CD4-positive, alpha-beta T cell (primary cell): ENCODE results near the gene RSPO3. TPM values are rescaled to one million over a fixed set of nuclear protein-coding genes. Genes with fewer than 3 reads are reported as not detected.

ENCODE experiments used
- ATAC-seq: fragments of 200-7000 bp; cut with Tn5 transposase; one replicate; pipeline ENCODE4 v1.10.0; 2022; ENCODE audit warnings: mild to moderate bottlenecking; ENCODE audit not compliant: poor library complexity
- CTCF ChIA-PET: fragments of 350-600 bp; sonication (Branson Sonifier 250); formaldehyde crosslinking; loops from one replicate; lab custom pipeline; 2021; ENCODE audit warnings: antibody characterized with exemption, inconsistent platforms; lab: Charles Lee
- POLR2A ChIA-PET: fragments of 350-600 bp; sonication (Branson Sonifier 250); formaldehyde crosslinking; loops from one replicate; lab custom pipeline; 2021; ENCODE audit warnings: antibody characterized with exemption, inconsistent platforms; lab: Charles Lee
- DNase-seq, 14 experiments: peaks; one replicate each; pipeline ENCODE4 v3.0.0-alpha.2; 2013 to 2020; ENCODE audit warnings: mixed read lengths in 2 of 14
- H3K27ac ChIP-seq, 2 donors: one replicate each; pipeline versions ENCODE4 v1.5.1 to v1.7.0; 2013; ENCODE audit warnings: low read length in 2 of 2, low read depth in 1 of 2, mild to moderate bottlenecking in 1 of 2
- H3K27me3 ChIP-seq, 2 experiments: 1 replicate in 1 of 2; 2 replicates in 1 of 2; pipeline versions ENCODE4 v1.6.1 to v1.7.0; 2013; ENCODE audit warnings: low read length in 2 of 2, control low read depth in 1 of 2, mild to moderate bottlenecking in 1 of 2, moderate library complexity in 1 of 2; ENCODE audit not compliant: insufficient read depth in 2 of 2, control insufficient read depth in 1 of 2
- H3K36me3 ChIP-seq: one replicate; pipeline ENCODE4 v1.6.1; 2013; ENCODE audit warnings: low read length, control low read depth; ENCODE audit not compliant: insufficient read depth
- H3K4me1 ChIP-seq: one replicate; pipeline ENCODE4 v1.6.1; 2013; ENCODE audit warnings: low read length, control low read depth; ENCODE audit not compliant: insufficient read depth
- H3K4me3 ChIP-seq: one replicate; pipeline ENCODE4 v1.5.1; 2013; ENCODE audit warnings: mild to moderate bottlenecking, low read length, moderate library complexity
- H3K9me3 ChIP-seq, 2 experiments: 1 replicate in 1 of 2; 2 replicates in 1 of 2; pipeline versions ENCODE4 v1.6.1 to v1.7.0; 2013; ENCODE audit warnings: low read length in 2 of 2, mild to moderate bottlenecking in 2 of 2, control low read depth in 1 of 2, moderate library complexity in 1 of 2; ENCODE audit not compliant: control insufficient read depth in 1 of 2, insufficient read depth in 1 of 2
- H3K27ac Mint-ChIP-seq: one replicate; pipeline ENCODE4 v1.8.0; 2020; ENCODE audit warnings: mixed read lengths
- H3K27me3 Mint-ChIP-seq: one replicate; pipeline ENCODE4 v1.8.0; 2021; ENCODE audit warnings: mixed read lengths
- H3K36me3 Mint-ChIP-seq: one replicate; pipeline ENCODE4 v1.8.0; 2021; ENCODE audit warnings: low read depth, mixed read lengths
- H3K4me1 Mint-ChIP-seq: one replicate; pipeline ENCODE4 v1.8.0; 2021; ENCODE audit warnings: low read depth, mixed read lengths
- H3K4me3 Mint-ChIP-seq: one replicate; pipeline ENCODE4 v1.8.0; 2020; ENCODE audit warnings: mild to moderate bottlenecking, mixed read lengths
- H3K9me3 Mint-ChIP-seq: one replicate; pipeline ENCODE4 v1.8.0; 2020; ENCODE audit warnings: mixed read lengths
- intact Hi-C, 2 experiments: fragments of 100-400 bp; cut with DNase I in 1 of 2; cut with micrococcal nuclease in 1 of 2; formaldehyde crosslinking; loops; one replicate each; pipeline versions ENCODE4 v1.15.1 to v1.9.0; 2023 to 2025; cut with DNase I, micrococcal nuclease
- total RNA-seq, 174 experiments: library from RNA in 2 of 174; stranded (reverse) in 2 of 174; gene quantifications; one replicate each; pipeline ENCODE4 v1.2.3 and lab custom pipeline; 2021 to 2026
- TF ChIP-seq, protein P1 (sequence below): fragments of 200-600 bp; IDR thresholded peaks from one replicate; pipeline ENCODE4 v1.8.0; 2022; ENCODE audit warnings: antibody characterized with exemption, mild to moderate bottlenecking

The RSPO3 gene
- total RNA-seq, 2 experiments from 2014 or later, result not detected

DNA sequence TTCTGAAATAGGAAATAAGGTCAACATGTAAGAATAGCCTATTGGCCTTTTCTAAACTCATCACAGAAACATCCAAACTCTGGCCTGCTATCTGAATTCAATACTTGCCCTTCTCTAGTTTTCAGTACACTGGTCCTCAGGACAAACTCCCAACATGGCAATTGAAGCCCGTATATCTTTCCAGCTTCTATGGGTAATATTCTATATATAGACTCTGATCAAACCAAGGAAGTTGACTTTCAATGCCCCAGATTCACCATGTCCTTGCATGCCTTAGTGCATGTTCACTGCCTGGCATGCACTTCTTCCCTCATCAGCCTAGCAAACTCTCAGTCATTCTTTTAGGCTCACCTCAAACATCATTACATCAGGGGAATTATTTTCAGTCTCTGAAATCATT is 73.2 kb downstream of the RSPO3 start:
- ChIA-PET POLR2A (no interaction called here), CTCF (no interaction called here)
- Mint-ChIP-seq H3K27me3 (no peaks in the 10 kb centered on the region), H3K4me1 (no peaks in the 10 kb centered on the region), H3K27ac (no peak overlapping the region), H3K36me3 (no peaks in the 10 kb centered on the region), H3K4me3 (no peak overlapping the region), H3K9me3 (no peaks in the 10 kb centered on the region)
- H3K36me3 ChIP-seq, result no peaks in the 10 kb centered on the region
- H3K4me1 ChIP-seq, result no peaks in the 10 kb centered on the region
- no peak overlapping the region for H3K4me3 ChIP-seq
- ATAC-seq, result no peak
- intact Hi-C loops, result loop anchor here in 1 of 2 experiments (5.0 kb wide), 1 partner anchor 1879 kb away; no protein-coding TSS in a partner anchor
- no peak for DNase-seq
- no peaks in the 10 kb centered on the region for H3K9me3 ChIP-seq
- H3K27ac ChIP-seq, result no peak overlapping the region
- no peaks in the 10 kb centered on the region for H3K27me3 ChIP-seq
- TF ChIP-seq, protein P1, sequence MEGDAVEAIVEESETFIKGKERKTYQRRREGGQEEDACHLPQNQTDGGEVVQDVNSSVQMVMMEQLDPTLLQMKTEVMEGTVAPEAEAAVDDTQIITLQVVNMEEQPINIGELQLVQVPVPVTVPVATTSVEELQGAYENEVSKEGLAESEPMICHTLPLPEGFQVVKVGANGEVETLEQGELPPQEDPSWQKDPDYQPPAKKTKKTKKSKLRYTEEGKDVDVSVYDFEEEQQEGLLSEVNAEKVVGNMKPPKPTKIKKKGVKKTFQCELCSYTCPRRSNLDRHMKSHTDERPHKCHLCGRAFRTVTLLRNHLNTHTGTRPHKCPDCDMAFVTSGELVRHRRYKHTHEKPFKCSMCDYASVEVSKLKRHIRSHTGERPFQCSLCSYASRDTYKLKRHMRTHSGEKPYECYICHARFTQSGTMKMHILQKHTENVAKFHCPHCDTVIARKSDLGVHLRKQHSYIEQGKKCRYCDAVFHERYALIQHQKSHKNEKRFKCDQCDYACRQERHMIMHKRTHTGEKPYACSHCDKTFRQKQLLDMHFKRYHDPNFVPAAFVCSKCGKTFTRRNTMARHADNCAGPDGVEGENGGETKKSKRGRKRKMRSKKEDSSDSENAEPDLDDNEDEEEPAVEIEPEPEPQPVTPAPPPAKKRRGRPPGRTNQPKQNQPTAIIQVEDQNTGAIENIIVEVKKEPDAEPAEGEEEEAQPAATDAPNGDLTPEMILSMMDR, result no peak

DNA sequence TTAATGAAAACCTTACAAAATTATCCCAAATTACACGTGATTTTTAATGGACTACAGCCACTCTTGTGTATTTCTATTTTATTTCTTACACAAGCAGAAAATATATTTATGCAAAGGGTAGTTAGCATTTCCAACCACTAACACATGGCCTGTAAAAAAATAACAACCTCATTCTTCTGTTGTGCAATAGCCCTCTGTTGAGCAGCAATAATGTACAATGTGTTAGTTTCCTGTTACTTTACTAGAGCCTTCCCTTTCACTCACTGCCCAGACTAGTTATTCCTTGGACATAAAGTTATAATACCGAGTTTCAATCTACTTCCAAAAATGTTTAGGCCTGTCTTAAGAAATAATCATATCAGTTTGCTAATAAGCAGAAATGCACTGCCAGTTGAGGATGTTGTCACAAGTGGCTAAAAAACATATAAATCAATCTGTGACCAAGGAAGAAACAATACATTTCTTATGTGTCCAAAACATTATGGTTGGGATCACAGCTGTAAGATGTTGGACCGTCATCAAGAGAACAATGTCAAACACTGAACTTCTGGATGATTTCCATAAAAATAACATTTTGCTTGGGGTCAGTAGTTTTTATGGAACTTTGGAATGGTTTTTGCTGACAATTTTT is 74.6 kb downstream of the RSPO3 start:
- no peaks in the 10 kb centered on the region for H3K4me1 Mint-ChIP-seq
- TF ChIP-seq, protein P1, result no peak

GRCh38 chr6:127195833-127196232 is 77.4 kb downstream of the RSPO3 start:
- no peak overlapping the region for H3K4me3 Mint-ChIP-seq
- H3K9me3 Mint-ChIP-seq, result no peaks in the 10 kb centered on the region
- TF ChIP-seq, protein P1, result no peak
- intact Hi-C loops, result loop anchor here in 1 of 2 experiments (2.0 kb wide), 1 partner anchor 65 kb away; no protein-coding TSS in a partner anchor
- no peaks in the 10 kb centered on the region for H3K9me3 ChIP-seq
- no peak overlapping the region for H3K27ac ChIP-seq
- no peak overlapping the region for H3K4me3 ChIP-seq
- H3K27me3 ChIP-seq, result no peaks in the 10 kb centered on the region
- no peaks in the 10 kb centered on the region for H3K4me1 Mint-ChIP-seq
- ChIA-PET POLR2A (no interaction called here), CTCF (interaction anchor here (2.1 kb wide), 1 partner anchor 9 kb away, joined by 4 read pairs; no protein-coding TSS in a partner anchor)
- H3K36me3 ChIP-seq, result no peaks in the 10 kb centered on the region
- no peaks in the 10 kb centered on the region for H3K36me3 Mint-ChIP-seq
- H3K4me1 ChIP-seq, result no peaks in the 10 kb centered on the region
- peaks cover 11% of the 10 kb centered on the region for H3K27me3 Mint-ChIP-seq
- ATAC-seq (no peak), DNase-seq (no peak)
- H3K27ac Mint-ChIP-seq, result no peak overlapping the region

More for the DNA sequence above, 74.6 kb downstream of the RSPO3 start:
- no peaks in the 10 kb centered on the region for H3K9me3 ChIP-seq
- no peaks in the 10 kb centered on the region for H3K36me3 ChIP-seq
- intact Hi-C loops, result loop anchor here in 1 of 2 experiments (5.0 kb wide), 1 partner anchor 1881 kb away; no protein-coding TSS in a partner anchor
- no peaks in the 10 kb centered on the region for H3K36me3 Mint-ChIP-seq
- H3K27me3 ChIP-seq, result no peaks in the 10 kb centered on the region
- no peaks in the 10 kb centered on the region for H3K27me3 Mint-ChIP-seq
- DNase-seq, result no peak
- H3K9me3 Mint-ChIP-seq, result no peaks in the 10 kb centered on the region
- ChIA-PET CTCF (no interaction called here), POLR2A (no interaction called here)
- no peak overlapping the region for H3K4me3 Mint-ChIP-seq
- H3K27ac ChIP-seq, result no peak overlapping the region
- H3K4me3 ChIP-seq, result no peak overlapping the region
- no peaks in the 10 kb centered on the region for H3K4me1 ChIP-seq
- no peak overlapping the region for H3K27ac Mint-ChIP-seq
- no peak for ATAC-seq
